ENCODE measurements around the gene ANKRD10. TPM values are rescaled to one million over a fixed set of nuclear protein-coding genes. Genes with fewer than 3 reads are reported as not detected.
"Not testable (repeated sequence)": the region's sequence is repeated elsewhere in the genome, so short reads cannot be mapped to it uniquely, and the experiment has no call there.

The ANKRD10 gene
- total RNA-seq, 1 donor = 128 TPM

DNA sequence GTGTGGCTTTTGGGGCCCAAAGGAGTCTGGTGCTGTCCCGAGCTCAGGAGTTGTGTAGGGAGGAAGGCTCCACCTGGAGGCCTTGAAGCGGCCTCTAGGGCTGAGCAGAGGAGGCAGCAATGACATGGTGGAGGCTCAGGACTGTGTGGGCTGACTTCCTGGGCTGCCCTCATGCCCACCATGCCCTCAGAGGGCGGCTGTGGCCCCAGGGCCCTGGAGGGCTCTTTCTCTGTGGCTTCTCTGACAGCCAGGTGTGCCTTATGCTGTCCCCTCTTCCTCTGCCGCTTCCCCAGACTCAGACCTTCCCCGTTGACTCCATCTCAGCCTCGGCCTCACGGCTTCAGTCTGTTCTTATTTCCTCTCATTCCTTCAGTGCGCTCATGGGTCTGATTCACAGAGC lies 35.5 kb upstream of the ANKRD10 start:
- no peak overlapping the region for H3K4me2 ChIP-seq (ENCODE audit: insufficient read depth, low read length)
- no peak for DNase-seq (ENCODE audit: insufficient read length, low spot score, missing footprints)
- H3K27ac ChIP-seq (ENCODE audit: low read depth, low read length) = no peak overlapping the region
- H3K9me3 ChIP-seq (ENCODE audit: low read depth, low read length) = no peaks in the 10 kb centered on the region
- no peak overlapping the region for H2AFZ ChIP-seq (ENCODE audit: low read length)
- peaks cover 4% of the 10 kb centered on the region for H3K4me1 ChIP-seq (ENCODE audit: insufficient read depth, low read length)
- no peaks in the 10 kb centered on the region for H4K20me1 ChIP-seq (ENCODE audit: insufficient read depth, low read length)
- H3K4me3 ChIP-seq (ENCODE audit: insufficient read depth, low read length) = no peak overlapping the region
- TF ChIP-seq, protein P1, sequence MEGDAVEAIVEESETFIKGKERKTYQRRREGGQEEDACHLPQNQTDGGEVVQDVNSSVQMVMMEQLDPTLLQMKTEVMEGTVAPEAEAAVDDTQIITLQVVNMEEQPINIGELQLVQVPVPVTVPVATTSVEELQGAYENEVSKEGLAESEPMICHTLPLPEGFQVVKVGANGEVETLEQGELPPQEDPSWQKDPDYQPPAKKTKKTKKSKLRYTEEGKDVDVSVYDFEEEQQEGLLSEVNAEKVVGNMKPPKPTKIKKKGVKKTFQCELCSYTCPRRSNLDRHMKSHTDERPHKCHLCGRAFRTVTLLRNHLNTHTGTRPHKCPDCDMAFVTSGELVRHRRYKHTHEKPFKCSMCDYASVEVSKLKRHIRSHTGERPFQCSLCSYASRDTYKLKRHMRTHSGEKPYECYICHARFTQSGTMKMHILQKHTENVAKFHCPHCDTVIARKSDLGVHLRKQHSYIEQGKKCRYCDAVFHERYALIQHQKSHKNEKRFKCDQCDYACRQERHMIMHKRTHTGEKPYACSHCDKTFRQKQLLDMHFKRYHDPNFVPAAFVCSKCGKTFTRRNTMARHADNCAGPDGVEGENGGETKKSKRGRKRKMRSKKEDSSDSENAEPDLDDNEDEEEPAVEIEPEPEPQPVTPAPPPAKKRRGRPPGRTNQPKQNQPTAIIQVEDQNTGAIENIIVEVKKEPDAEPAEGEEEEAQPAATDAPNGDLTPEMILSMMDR (IDR thresholded peaks at IDR 0.05; ENCODE audit: extremely low read depth, low read depth, low read length) = no peak
- no peaks in the 10 kb centered on the region for H3K36me3 ChIP-seq (ENCODE audit: insufficient read depth, low read length)
- H3K79me2 ChIP-seq (ENCODE audit: insufficient read depth, low read length) = no peaks in the 10 kb centered on the region
- no peaks in the 10 kb centered on the region for H3K27me3 ChIP-seq (ENCODE audit: insufficient read depth, low read length)

DNA sequence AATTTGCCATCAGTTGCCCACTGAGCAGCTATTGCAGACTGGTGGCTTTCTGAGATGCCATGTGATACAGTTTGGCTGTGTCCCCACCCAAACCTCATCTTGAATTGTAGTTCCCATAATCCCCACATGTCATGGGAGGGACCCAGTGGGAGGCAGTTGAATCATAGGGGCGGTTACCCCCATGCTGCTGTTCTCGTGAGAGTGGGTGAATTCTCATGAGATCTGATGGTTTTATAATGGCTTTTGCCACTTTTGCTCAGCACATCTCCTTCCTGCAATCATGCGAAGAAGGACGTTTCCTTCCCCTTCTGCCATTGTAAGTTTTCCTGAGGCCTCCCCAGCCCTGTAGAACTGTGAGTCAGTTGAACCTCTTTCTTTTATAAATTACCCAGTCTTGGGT lies 34.8 kb upstream of the ANKRD10 start:
- Histone ChIP-seq H3K27me3 (ENCODE audit: insufficient read depth, low read length) (no peaks in the 10 kb centered on the region), H2AFZ (ENCODE audit: low read length) (no peak overlapping the region), H3K27ac (ENCODE audit: low read depth, low read length) (no peak overlapping the region), H3K4me1 (ENCODE audit: insufficient read depth, low read length) (peaks cover under 1% of the 10 kb centered on the region), H3K4me2 (ENCODE audit: insufficient read depth, low read length) (no peak overlapping the region), H3K4me3 (ENCODE audit: insufficient read depth, low read length) (no peak overlapping the region), H3K9me3 (ENCODE audit: low read depth, low read length) (no peaks in the 10 kb centered on the region), H3K36me3 (ENCODE audit: insufficient read depth, low read length) (no peaks in the 10 kb centered on the region), H4K20me1 (ENCODE audit: insufficient read depth, low read length) (no peaks in the 10 kb centered on the region), H3K79me2 (ENCODE audit: insufficient read depth, low read length) (no peaks in the 10 kb centered on the region)
- no peak for DNase-seq (ENCODE audit: insufficient read length, low spot score, missing footprints)
- TF ChIP-seq, protein P1 (IDR thresholded peaks at IDR 0.05; ENCODE audit: extremely low read depth, low read depth, low read length) = no peak

DNA sequence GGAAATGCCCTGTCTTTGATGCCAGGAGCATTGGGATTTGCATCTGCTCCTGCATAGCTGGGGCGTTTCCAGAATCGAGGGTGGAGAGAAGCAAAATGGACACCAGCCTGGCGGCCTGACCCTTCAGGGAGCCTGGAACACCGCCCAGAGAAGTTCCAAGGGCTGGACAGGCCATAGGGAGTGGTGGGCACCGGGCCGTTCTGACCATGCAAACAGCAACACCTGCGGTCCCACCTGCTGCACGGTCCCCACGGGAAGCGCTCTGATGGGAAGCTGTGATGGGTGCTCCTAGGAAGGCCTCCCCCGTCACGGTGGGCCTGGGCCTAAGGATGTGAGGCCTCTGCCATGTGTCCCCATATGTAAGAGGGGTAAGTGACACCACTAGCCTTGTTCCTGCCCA lies 34.2 kb upstream of the ANKRD10 start:
- H3K36me3 ChIP-seq (ENCODE audit: insufficient read depth, low read length) = no peaks in the 10 kb centered on the region
- TF ChIP-seq, protein P1 (IDR thresholded peaks at IDR 0.05; ENCODE audit: extremely low read depth, low read depth, low read length) = no peak
- no peaks in the 10 kb centered on the region for H4K20me1 ChIP-seq (ENCODE audit: insufficient read depth, low read length)

DNA sequence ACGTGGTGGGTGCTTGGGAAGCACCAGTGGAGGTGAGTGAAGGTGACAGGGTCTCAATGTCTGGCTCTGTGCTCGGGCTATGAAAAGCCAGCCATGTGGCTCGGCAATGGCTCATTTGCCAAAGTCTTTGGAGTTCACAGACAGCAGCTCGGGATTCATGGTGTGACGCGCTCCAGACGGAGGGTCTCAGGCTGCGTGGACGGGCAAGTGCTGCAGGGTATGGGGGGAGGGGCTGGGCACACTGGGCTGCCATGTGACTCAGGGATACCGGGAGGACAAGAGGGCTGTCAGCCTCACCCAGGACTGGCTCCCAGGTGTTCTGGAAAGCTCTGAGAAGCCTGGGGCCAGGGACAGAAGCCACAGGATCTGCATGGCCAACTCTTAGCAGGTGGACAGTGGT lies 32.5 kb upstream of the ANKRD10 start:
- not testable (repeated sequence) for DNase-seq (ENCODE audit: insufficient read length, low spot score, missing footprints); H3K27ac ChIP-seq (ENCODE audit: low read depth, low read length); H2AFZ ChIP-seq (ENCODE audit: low read length); H3K79me2 ChIP-seq (ENCODE audit: insufficient read depth, low read length); H3K9me3 ChIP-seq (ENCODE audit: low read depth, low read length); H3K4me2 ChIP-seq (ENCODE audit: insufficient read depth, low read length); H3K27me3 ChIP-seq (ENCODE audit: insufficient read depth, low read length); H4K20me1 ChIP-seq (ENCODE audit: insufficient read depth, low read length); H3K4me3 ChIP-seq (ENCODE audit: insufficient read depth, low read length); H3K4me1 ChIP-seq (ENCODE audit: insufficient read depth, low read length); H3K36me3 ChIP-seq (ENCODE audit: insufficient read depth, low read length)

More for the DNA sequence above, 34.2 kb upstream of the ANKRD10 start:
- Histone ChIP-seq H3K4me3 (ENCODE audit: insufficient read depth, low read length) (no peak overlapping the region), H3K79me2 (ENCODE audit: insufficient read depth, low read length) (no peaks in the 10 kb centered on the region), H3K27ac (ENCODE audit: low read depth, low read length) (no peak overlapping the region), H2AFZ (ENCODE audit: low read length) (no peak overlapping the region), H3K4me1 (ENCODE audit: insufficient read depth, low read length) (peaks cover 4% of the 10 kb centered on the region), H3K27me3 (ENCODE audit: insufficient read depth, low read length) (no peaks in the 10 kb centered on the region), H3K9me3 (ENCODE audit: low read depth, low read length) (no peaks in the 10 kb centered on the region), H3K4me2 (ENCODE audit: insufficient read depth, low read length) (no peak overlapping the region)
- no peak for DNase-seq (ENCODE audit: insufficient read length, low spot score, missing footprints)
